ENCODE results near the gene ZNF256. TPM values are rescaled to one million over a fixed set of nuclear protein-coding genes. Genes with fewer than 3 reads are reported as not detected.

The ZNF256 gene
- total RNA-seq, result 1 to 10 TPM; 3.0 to 3.5 TPM

DNA sequence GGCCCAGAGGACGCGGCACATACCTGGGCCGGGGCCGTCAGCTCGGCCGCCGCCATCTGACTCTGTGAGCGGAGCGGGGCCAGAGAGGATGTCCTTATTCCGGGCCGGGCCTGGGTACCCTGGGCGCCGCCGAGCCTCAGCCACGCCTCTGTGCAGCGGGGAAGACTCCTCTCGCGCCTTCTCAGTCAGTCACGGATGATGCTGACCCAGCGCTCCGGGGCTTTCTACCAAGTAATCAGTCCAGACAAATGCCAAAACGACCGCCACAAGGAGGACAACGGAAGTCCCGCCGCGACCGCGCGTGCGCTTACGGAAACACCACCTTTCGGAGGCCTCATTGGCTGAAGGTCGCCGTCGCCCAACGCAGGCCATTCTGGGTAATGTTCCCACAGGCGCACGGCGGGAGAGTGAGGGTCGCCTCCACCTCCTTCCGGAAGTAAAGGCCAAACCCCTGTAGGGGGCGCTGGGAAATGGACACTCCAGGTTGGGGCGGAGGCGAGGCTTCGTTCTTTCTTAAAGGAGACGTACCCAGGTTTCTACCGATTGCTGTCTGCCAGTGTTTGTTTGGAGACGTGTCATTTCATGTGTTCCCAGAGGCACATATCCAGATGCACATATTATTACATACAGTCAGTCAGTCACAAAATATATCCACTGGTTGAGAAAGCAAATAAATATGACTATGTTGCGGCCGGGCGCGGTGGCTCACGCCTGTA lies at the start of gene ZNF256:
ZNF256 (minus strand) TSS at position 288 of the 716 bp plus-strand sequence; CDS start at position 56, 232 bp downstream.
- Histone ChIP-seq H3K9ac (ENCODE audit: low read depth in 2 of 2, low read length in 2 of 2) (peak within 1 kb of the TSS; percentile 79 to 87), H3K36me3 (no peaks in the 10 kb centered on the region), H3K27ac (peak within 1 kb of the TSS; percentile 15), H3K27me3 (no peaks in the 10 kb centered on the region), H3K4me3 (peak within 1 kb of the TSS; percentile 89), H3K4me1 (no peaks in the 10 kb centered on the region), H3K9me3 (no peaks in the 10 kb centered on the region)
- peak; percentile 95 for DNase-seq
- TF ChIP-seq, protein P1, sequence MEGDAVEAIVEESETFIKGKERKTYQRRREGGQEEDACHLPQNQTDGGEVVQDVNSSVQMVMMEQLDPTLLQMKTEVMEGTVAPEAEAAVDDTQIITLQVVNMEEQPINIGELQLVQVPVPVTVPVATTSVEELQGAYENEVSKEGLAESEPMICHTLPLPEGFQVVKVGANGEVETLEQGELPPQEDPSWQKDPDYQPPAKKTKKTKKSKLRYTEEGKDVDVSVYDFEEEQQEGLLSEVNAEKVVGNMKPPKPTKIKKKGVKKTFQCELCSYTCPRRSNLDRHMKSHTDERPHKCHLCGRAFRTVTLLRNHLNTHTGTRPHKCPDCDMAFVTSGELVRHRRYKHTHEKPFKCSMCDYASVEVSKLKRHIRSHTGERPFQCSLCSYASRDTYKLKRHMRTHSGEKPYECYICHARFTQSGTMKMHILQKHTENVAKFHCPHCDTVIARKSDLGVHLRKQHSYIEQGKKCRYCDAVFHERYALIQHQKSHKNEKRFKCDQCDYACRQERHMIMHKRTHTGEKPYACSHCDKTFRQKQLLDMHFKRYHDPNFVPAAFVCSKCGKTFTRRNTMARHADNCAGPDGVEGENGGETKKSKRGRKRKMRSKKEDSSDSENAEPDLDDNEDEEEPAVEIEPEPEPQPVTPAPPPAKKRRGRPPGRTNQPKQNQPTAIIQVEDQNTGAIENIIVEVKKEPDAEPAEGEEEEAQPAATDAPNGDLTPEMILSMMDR (IDR thresholded peaks at IDR 0.05), result peak; percentile 44
- intact Hi-C loops (cut with DNase I), result no loop called here

DNA sequence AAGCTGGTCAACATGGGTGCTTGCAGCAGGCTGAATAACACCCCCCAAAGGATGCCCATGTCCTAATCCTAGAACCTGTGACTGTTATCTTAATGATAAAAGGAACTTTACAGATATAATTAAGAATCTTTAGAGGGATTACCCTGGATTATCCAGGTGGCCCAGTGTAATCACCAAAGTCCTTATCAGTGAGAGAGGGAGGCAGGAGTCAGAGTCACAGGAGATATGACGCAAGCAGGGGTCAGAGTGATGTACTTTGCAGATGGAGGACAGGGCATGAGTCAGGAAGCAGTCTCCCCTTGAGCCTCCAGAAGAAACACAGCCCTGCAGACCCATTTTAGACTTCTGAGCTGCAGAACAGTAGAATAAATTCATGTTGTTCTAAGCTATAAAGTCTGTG lies 45.3 kb upstream of the ZNF256 start:
- no peak overlapping the region for H3K27ac ChIP-seq
- H3K36me3 ChIP-seq, result peaks cover 7% of the 10 kb centered on the region
- intact Hi-C loops (cut with DNase I), result no loop called here
- H3K27me3 ChIP-seq, result no peaks in the 10 kb centered on the region
- H3K9ac ChIP-seq (ENCODE audit: low read depth in 2 of 2, low read length in 2 of 2), result no peak overlapping the region
- H3K4me3 ChIP-seq, result no peak overlapping the region
- TF ChIP-seq, protein P1 (IDR thresholded peaks at IDR 0.05), result no peak
- peaks cover 5% of the 10 kb centered on the region for H3K9me3 ChIP-seq
- DNase-seq, result no peak
- H3K4me1 ChIP-seq, result no peaks in the 10 kb centered on the region

DNA sequence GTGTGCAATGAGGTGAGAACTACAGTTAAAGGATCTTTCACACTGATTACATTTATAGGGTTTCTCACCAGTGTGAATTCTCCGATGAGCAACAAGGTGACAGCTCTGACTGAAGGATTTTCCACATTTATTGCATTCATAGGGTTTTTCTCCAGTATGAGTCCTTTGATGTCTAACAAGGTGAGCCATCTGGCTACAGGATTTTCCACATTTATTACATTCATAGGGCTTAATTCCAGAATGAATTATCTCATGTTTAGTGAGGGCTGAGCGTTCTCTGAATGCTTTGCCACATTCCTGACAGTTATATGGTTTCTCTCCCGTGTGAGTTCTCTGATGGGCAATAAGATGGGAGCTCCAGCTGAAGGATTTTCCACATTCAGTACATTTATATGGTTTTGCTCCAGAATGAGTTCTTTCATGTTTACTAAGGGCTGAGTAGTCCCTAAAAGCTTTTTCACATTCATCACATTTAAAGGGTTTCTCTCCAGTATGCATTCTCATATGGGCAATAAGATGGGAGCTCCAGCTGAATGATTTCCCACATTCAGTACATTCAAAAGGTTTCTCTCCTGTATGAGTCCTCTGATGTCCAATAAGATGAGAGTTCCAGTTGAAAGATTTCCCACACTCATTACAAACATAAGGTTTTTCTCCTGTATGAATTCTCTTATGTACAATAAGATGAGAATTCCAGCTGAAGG lies 31.2 kb upstream of the ZNF256 start:
- Histone ChIP-seq H3K9ac (ENCODE audit: low read depth in 2 of 2, low read length in 2 of 2) (no peak overlapping the region), H3K4me3 (no peak overlapping the region), H3K27ac (no peak overlapping the region), H3K9me3 (peaks cover 52% of the 10 kb centered on the region), H3K27me3 (no peaks in the 10 kb centered on the region), H3K4me1 (no peaks in the 10 kb centered on the region), H3K36me3 (peaks cover 21% of the 10 kb centered on the region)
- DNase-seq, result no peak
- TF ChIP-seq, protein P1 (IDR thresholded peaks at IDR 0.05), result no peak
- intact Hi-C loops (cut with DNase I), result no loop called here

DNA sequence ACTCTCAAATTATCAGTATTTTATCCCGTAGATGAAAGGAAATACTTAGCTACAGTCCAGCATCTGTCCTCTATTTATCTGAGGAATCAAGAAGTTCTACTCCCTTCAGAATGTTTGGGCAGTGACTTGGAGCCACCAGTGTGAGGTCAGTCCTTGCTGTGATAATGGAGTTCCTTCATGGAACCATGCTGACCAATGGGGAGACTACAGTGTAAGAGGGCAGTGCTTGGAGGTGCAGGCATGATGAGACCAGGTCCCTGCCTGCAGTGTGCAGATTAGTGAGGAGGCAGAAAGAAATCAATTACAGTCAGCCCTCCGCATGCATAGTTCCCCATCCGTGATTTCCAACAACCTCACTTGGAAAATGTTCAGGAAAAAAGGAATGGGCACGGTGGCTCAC lies 26.9 kb upstream of the ZNF256 start, which contains the start of gene C19orf18:
C19orf18 (minus strand) TSS at position 101 of the 400 bp plus-strand sequence. CDS start 102 bp downstream, outside the sequence.
- no peak within 1 kb of the TSS for H3K9ac ChIP-seq (ENCODE audit: low read depth in 2 of 2, low read length in 2 of 2)
- H3K9me3 ChIP-seq, result peaks cover 32% of the 10 kb centered on the region
- TF ChIP-seq, protein P1 (IDR thresholded peaks at IDR 0.05), result no peak
- H3K36me3 ChIP-seq, result no peaks in the 10 kb centered on the region
- no peak within 1 kb of the TSS for H3K4me3 ChIP-seq
- H3K27ac ChIP-seq, result no peak within 1 kb of the TSS
- H3K4me1 ChIP-seq, result no peaks in the 10 kb centered on the region
- intact Hi-C loops (cut with DNase I), result no loop called here
- H3K27me3 ChIP-seq, result no peaks in the 10 kb centered on the region
- no peak for DNase-seq

DNA sequence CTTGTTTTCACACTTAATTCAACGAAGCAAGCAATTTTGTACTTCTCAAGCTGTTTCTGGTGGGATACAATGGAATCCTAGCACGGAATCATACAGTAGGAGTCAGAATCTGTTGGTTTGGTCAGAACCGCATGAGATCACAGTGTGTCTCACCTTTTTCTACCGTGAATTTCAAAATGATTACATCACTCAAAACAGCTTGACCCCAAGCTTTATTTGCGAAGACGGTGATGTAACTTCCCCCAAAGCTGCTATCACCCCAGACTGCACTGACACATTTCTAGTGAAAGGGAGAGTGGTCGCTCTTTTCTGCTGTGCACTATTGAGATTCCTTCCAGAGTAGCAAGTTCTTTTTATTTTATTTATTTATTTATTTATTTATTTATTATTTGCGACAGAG lies 17.3 kb upstream of the ZNF256 start:
- no peak for DNase-seq
- Histone ChIP-seq H3K27ac (no peak overlapping the region), H3K27me3 (no peaks in the 10 kb centered on the region), H3K9me3 (no peaks in the 10 kb centered on the region), H3K4me3 (no peak overlapping the region), H3K36me3 (no peaks in the 10 kb centered on the region), H3K9ac (ENCODE audit: low read depth in 2 of 2, low read length in 2 of 2) (no peak overlapping the region), H3K4me1 (no peaks in the 10 kb centered on the region)
- intact Hi-C loops (cut with DNase I), result no loop called here
- TF ChIP-seq, protein P1 (IDR thresholded peaks at IDR 0.05), result no peak
